HG03432 (cell line): ENCODE results near the gene CUEDC1.
"Not testable (repeated sequence)": the region's sequence is repeated elsewhere in the genome, so short reads cannot be mapped to it uniquely, and the experiment has no call there.

Experiments
- ATAC-seq: cut with Tn5 transposase; IDR thresholded peaks from one replicate; pipeline ENCODE4 v1.9.1; 2021; ENCODE audit warnings: mild to moderate bottlenecking, moderate library complexity; ENCODE audit not compliant: unreplicated experiment

Gene CUEDC1

DNA sequence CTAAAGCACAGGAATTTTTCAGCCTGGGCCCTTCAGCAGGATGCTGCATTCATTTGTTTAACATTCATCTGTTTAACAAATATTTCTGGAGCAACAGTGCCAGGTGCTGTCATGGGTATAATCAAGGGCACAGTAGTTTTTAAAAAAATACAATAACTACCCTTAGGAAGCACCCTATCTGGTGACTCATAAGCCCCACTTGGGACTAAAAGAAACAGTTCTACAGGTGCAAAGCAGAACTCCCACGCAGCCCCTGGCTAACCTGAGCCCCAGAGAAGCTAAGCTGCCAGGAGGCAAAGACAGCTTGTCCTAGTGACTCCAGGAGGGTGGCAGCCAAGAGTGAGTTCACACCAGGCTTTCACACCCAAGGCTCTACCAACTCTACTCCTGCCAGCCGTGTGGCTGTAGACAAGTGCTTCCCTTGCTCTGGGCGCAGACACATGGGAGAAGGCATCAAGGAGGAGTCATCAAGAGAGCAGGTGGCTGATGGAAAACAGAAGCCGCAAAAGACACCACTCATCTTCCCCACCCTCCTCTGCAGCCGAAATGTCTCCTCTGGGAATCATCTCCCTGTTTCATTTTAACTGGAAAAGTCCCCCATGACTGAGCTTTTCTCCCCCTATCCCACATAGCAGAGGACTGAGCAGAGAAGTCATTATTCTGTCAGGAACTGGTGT lies 14.4 kb downstream of the CUEDC1 start:
- peak; percentile 44 for ATAC-seq

DNA sequence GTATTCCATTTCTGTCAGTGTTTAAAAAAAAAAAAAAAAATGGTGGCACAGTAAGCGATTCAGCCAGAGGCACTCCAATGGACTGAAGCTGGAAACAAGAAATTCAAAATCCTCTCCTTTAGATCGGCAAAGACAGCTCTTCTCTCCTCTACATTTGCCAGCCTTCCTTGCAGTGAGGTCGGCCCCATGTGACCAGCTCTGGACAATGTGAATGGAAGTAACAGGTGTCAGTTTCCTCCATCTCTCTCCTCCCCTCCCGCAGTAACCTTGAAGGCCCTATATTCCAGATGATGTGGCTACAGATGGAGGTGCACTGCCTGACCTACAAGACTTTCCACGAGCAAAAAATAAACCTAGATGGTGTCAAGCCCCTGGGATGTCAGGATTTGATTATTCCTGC lies 15.0 kb downstream of the CUEDC1 start:
- no peak for ATAC-seq

DNA sequence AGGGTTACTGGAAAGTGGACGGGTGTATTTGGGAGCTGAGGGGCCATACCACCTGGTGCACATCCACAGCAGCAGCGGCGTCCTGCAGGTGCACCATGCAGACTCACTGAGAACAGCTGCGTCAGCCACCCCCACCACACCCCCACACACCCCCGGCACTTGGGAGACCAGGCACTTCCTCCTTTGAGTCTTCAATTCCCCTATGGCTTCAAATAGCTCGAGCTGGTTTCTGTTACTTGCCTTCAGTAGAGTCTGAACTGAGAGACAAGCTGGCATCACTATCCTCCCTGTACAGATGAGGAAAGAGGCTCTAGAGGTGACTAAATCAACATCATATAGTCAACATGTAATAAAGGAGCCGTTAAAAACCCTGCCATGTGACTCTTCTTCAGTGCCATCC lies 15.4 kb downstream of the CUEDC1 start:
- peak; percentile 65 for ATAC-seq

DNA sequence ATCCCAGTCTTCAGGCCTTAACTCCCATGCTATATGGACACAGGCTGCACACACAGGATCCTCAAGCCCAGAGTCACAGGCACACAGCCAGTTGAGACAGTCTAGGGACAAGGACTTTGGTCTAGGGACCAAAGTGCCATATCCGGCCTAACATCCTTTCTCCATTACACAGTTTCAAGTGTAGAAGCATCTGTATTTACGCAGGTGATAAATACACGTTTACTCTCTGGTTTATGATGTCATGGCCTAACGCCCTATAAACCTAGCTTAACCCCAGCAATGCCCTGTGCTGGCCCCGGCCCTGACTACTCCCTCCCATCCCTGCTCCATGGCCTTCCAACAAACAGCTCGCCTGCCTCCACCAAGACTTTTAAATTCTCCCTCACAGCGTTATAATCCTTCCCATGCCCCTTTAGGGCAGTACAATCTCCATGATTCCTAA lies 17.1 kb downstream of the CUEDC1 start:
- no peak for ATAC-seq

DNA sequence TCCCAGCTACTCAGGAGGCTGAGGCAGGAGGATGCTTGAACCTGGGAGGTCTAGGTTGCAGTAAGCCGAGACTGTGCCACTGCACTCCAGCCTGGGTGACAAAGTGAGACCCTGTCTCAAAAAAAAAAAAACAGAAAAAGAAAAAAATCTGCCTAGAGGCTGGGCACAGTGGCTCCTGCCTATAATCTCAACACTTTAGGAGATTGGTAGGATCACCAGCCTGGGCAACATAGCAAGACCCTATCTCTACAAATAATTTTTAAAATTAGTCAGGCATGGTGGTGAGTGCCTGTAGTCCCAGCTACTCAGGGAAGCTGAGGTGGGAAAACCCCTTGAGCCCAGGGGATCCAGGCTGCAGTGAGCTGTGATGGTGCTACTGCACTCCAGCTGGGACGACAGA lies 17.7 kb downstream of the CUEDC1 start:
- ATAC-seq: no peak

DNA sequence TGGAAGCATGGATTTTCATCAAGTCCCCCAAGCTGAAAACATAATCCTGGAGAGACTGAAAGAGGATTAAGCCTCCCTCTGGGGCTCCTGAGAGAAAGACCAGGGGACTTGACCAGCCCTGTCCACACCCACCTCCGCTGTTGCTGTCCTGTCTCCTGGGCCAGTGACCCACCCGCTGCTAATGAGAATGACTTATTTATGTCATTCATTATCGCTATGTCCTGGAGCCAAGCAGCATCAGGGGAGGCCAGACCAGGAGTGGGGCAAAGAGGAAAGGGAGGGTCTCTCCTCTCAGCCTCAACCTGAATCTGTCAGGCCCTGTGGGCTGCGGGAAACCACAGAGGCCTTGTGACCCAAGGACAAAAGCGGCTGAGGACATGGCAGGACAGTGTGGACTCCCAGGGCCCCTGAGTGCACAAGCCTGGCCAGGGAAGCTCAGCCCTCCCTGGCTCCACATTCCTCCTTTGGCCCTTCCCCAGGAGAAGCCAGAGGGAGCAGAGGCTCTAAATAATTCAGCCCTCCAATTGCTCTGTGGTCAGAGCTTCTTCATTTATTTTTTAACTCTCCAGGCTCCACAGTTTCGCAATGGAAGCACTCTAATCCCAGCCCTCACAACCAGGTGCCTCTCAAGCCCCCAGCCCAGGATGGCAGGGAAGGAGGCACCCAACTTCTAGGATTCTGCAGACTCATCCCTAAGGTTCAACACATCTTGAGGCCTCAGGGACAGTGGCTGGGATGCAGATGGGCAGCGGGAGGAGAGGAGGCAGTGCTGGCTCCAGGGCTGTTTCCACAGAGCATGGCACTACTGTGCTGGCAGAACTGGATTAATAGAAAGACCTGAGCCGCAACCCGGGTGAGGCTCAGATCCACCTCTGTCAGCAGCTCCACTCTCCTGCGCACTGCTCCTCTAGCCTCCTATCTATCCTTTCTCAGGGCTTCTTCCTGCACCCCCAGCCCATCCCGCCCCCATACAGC lies 19.1 kb downstream of the CUEDC1 start:
- no peak for ATAC-seq

DNA sequence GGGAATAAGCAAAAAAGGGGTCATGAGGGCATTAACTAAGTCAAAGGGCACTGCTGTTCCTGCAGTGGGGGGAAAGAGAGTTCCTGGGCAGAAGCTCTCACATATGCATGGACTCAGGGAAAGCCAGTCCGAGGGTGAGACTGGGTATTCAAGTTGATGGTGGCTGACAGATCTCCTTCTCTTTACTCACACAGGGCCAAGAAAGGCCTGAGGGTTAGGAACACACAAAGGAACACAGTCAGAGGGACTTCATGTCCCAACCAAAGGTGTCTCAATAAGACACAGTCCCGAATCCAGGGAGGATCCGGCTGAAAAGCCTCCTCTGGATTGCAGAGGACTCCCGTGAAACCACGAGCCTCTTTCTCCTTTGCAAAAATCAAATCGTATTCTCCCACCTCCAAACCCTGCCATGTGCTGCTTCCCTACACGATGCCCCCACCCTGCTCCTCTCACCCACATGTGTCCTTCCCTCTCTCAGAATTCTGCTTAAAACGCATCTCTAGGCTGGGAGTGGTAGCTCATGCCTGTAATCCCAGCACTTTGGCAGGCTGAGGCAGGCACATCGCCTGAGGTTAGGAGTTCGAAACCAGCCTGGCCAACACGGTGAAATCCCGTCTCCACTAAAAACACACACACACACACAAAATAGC lies 23.6 kb downstream of the CUEDC1 start:
- no peak for ATAC-seq

DNA sequence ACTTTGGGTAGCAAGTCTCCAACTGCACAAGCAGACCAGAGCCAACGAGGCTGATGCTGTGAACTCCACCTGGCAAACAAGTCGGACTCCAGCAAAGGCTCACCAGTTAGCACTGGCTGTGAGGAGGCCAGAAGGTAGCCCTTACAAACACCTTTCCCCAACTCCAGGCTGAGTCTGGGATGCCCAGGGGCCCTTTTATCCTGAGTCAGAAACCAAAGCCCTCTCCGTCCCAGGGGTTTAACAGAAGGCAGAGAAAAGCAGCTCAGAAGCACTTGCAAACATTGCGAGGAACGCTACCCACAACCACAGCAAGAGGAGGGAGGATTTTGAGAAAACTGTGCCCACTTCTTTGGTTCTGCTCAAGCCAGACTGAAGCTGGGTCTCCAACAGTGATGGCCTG lies 25.0 kb downstream of the CUEDC1 start:
- ATAC-seq: no peak

DNA sequence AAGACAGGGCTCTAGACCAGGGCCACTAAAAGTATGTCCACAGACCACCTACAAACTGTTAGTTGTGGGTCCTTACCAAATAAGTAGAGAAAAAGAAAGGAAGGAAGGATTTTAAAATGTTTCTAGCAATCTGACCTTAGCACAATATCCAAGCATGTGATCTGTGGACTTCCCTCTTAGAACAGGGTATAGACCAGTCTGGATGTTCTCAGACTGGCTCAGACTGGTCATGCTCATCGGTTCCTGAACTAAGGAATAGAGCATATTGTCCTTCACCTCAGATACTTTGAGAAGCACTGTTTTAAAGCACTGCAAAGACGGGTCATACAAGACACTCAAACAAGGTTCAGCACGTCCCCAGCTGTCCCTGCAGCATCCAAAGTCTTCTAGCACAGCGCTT lies 25.8 kb downstream of the CUEDC1 start:
- no peak for ATAC-seq

DNA sequence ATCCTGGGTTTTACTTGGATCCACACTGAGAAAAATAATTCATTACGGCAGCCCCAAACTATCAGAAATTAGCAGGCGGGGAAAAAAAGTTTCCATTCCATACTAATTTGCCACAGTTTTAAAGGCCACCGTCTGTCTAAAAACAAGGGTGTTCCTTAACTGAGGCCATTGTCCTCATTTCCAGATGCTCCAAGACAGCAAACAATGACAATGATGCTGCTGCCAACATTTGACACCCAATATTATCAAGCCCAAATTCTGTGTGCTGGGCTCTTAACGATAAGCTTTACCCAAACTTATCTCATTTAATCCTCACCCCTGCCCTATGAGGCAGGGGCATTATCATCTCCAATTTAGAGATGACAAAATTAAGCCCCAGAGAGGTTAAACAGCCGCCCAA lies 26.3 kb downstream of the CUEDC1 start:
- ATAC-seq: no peak

DNA sequence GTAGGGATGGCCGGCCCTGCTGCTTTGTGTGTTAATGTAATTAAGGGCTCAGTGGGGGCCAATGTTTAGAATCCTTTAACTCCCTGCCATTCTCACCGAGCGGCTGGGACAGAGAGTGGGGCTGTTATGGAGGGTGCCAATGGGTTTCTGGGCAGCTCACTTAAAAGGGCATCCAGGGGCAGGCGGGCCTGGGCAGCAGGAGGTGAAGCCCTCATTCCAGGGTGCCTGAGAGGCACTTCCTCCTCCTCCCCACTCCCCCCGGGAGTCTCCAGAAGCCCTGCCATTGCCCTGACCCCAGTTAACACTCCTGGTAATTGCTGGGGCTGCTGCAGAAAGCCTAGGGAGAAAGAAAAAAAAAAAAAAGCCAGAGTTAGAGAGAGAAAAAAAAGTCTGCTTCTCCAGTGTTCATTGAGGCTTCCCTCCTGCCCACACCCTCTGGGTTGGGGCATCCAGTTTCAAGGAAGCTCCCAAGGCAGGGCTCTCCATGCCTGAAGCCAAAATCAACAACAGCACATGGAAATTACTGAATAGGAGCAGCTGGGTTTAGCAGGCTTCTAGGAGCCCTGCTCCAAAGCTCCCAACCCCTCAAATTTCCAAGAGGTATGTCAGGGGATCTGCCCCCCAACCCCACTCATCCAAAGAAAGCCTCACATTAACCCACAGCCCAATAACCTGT lies 28.0 kb downstream of the CUEDC1 start:
- no peak for ATAC-seq

DNA sequence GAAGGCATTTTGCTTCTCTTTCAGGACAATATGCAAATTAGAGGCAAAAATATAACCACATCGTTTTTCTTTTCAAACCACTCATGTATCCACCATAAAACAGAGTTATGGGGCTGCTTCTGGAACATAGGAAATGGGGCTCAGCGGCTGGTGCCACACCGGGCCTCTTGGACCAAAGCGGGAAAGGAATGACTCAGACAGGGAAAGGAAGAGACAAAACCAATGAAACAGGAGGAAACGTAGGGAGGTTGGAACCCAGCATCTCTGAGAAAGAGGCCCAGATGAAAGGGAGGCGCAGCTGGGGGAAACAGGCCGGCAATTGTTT lies 28.5 kb downstream of the CUEDC1 start:
- no peak for ATAC-seq

DNA sequence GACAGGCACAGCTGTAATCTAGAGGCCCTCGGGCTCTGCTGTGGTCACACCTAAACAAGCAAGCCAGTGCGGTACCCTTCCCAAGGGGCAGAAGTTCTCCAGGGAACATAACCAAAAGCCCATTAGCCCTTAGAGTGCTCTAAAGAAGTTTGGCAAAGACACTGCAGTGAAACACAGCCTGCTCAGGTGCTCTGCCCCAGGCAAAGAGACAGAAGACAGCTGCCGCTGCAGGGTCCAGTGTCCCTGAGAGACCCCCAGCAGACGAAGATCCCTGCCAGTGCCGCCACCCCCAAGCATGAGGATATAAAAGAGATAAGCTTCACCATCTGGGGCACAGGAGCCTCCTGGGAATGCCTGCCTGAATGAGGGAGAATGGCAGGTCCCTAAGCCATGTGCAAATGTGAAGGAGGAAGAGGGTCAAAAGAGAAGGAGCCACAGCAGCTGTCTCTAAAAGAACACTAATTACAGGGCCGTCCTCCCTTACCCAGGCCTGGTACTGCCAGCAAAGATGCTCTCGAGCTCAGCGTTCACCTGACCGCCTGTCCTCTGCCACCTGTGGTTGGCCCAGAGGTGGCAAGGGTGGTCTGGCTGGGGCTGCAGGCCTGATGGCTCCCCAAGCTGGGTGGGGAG lies 29.7 kb downstream of the CUEDC1 start:
- ATAC-seq: no peak

DNA sequence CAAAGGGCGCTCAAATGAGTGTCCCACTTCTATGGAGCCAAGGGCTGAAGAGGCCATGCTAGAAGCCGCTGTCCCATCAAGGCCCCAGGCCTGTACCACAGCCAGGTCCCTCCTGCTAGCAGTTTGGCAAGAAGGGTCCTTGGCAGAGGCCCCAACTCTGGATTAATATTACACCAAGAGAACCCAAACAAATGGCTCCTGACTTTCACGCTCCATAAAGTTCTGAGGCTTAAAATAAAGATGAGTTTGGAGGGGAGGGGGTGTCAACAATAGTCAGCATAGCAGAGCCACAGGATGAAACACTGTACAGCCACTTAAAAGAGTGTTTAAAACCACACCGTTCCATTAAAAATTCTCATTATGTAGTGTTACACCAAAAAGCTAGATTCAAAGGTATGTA lies 30.5 kb downstream of the CUEDC1 start:
- no peak for ATAC-seq

DNA sequence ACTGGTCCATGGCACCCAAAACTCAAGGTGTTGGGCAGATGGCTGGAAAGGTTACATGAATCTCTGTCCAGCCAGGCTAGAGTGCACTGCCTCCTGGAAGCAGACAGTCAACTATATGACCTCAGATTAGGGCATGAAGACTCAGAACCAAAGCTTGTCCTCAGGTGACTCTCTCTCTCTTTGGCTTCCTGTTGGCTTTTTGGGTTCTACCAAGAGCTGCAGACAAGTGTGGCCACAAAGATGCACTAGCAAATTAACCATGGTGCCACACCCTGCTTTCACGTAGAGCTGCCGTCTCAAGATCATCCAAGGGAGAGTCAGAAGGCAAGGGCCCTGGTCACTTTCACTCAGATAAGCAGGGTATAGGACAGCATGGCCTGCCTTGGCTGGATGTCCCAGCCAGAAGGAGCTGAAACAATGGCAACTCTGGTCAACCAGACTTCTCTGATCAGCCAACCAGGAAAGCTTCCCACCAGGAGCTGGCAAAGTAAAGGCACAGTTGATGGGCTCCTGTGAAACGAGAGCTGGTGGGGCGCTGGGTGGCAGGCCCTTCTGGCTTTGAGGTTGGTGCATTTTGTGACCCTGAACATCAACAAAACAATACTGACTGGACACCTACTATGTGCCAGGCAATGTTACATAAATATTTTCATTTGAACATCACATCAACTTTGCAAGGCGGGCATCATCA lies 31.9 kb downstream of the CUEDC1 start:
- no peak for ATAC-seq

DNA sequence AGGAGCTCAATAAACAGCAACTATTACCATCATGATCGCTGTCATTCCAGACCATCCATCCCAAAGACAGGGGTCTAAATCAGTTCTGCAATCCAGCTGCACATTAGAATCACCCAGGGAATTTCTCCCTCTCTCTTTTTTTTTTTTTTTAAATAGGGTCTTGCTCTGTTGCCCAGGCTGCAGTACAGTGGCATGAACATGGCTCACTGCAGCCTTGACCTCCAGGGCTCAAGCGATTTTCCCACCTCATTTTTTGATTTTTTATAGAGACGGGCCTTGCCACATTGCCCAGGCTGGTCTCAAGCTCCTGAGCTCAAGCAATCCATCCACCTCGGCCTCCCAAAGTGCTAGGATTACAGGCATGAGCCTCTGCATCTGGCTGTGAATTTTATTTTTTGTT lies 32.5 kb downstream of the CUEDC1 start:
- not testable (repeated sequence) for ATAC-seq

DNA sequence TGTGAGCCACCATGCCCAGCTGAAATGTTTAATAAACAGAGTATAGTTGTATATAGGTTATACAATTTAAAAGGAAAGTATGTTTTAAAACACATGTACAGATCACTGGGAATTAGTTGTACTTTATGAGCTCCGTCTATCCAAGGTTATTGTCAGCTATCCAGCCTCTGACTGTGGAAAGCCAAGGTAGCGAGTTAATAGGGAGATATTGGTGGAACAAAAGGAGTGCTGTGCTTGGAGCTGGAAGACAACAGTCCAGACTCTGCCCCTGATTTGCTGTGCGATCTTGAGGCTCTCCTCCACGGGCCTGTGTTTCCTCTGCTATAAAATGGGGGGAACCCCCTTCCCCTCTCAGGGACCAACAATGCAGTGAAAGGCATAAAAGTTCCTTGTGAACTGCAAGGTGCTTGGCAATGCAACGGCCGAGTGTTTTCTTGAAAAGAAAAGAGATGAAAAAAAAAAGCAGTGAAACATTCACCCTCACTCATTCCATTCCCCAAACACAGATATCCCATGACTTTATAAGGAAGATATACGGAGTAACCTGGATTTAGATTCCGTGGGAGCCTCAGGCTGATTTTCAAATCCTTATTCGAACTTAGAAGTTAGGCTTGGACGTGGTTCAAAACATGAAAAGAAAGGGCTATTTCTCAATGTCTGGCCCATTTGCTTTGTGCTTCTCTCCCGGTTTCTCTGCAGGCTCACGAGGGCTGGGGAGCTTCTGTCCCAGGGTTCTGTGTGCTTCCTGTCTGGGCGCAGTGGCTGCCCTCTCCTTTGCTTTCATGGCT lies 34.1 kb downstream of the CUEDC1 start:
- ATAC-seq: no peak

DNA sequence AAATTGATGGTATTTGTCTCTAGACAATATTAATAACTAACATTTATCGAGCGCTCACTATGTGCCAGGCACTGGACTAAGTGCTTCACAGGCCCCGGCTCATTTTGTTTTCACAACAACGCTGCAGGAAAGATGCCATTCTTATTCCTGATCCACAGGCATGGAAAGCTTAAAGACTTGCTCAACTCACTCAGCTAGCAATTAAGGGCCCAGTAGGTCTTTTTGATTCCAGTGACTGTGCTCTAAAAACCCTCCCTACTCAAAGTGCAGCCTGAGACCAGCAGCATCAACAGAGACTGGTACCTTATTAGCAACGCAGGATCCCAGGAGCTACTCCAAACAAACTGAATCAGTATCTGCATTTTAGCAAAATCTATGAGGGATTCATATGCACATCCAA lies 35.3 kb downstream of the CUEDC1 start:
- no peak for ATAC-seq
